NCI-H2107 treated with DMSO at 0.1 percent for 48 hours (cell line): ENCODE results near the gene EFR3B.

Experiments
- DNase-seq: peaks from one replicate; lab custom pipeline; 2025; ENCODE audit not compliant: unreplicated experiment; lab: John Stamatoyannopoulos, UW

Gene EFR3B

DNA sequence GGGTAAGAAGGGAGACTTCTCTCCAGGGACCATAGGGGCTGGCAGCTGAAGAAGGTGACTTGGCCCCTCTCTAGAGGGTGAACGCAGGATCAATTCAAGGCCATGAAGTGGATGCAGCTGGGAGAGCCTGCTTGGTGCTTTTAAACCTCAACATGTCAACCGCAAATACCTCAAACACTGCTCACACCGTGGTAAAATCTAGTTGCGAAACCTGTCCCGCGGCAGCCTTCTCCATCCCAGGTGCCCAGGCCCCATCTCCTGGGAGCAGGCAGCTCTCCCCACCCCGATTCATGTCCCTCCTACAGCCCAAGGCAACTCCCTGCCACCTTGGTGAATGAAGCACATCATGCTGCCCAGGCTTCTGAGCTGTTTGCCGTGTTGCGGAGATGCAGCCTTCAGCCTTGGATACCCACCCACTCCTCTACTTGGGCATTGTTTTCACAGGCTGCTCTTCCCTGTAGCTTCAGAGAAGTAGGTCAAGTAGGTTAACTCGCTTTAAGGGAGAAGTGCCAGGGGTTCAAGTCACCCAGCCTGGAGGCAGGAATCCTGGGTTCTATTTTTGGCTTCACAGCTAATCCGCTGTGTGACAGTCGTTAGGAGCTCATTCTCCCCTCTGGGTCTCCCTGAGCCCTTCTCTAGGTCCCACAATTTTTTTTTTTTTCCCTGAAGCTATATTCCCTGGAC, 6.2 kb upstream of the EFR3B start:
- peak; percentile 34 for DNase-seq

DNA sequence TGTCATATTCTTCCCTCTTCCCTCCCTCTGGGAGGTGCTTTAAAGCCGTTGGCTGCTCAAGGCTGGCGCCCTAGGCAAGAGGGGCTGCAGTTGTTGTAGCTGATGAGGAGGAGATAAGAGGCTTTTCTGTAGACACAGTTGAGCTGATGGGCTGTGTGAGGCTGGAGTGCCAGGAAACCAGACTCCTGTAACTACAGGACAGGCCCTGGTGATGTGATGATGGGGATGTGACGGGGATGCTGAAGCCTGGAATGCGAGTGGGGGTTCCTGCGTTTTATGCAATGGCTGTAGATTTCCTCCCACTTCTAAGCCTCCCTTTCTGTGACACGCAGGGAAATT, 5.7 kb upstream of the EFR3B start:
- peak; percentile 18 for DNase-seq

DNA sequence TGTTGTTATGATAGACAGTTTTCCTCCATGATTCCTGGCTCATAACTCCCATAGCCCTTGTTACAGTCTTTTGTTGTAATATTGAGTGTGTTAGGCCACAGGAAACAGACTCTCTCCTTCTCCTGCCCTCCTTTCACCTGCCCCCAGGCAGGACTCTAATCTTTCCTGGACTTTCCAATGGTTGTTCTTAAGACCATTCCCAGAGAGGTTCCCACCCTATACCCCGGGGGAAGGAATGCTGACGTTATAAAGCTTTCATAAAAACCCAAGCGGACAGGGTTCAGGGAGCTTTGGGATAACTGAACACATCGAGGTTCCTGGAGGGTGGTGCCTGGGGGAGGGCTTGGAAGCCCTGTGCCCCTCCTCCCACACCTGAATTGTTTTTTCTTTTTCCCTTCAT, 2.8 kb upstream of the EFR3B start:
- no peak for DNase-seq

DNA sequence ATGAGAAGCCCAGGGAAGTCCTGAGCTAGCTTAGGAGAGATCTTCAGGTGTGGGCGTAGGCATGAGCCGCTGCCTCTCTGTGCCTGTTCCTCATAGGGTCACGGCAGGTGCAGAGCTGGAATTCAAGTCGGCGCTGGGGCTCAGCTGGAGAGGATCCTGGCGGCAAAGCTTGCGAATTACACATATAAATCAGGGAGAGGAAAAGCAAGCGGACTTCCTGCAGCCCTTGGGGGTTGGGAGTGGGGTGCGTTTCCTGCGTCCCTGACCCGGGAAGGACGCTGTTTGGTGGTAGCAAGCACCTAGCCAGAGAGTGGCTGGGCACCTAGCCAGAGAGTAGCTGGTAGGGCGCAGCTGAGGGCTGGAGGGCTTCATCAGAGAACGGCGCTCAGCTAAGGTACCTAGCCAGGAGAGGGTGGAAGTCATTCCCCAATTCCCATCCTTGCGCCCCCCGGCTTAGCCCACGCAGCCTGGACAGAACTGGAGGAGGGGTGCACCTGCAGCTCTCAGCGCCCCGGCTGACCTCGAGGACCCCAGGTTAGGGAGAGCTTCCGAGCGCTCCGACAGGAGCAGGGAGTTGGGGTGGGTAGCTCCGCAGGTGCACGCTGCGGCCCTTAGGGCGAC, 459 bp upstream of the EFR3B start:
- peak; percentile 84 for DNase-seq

DNA sequence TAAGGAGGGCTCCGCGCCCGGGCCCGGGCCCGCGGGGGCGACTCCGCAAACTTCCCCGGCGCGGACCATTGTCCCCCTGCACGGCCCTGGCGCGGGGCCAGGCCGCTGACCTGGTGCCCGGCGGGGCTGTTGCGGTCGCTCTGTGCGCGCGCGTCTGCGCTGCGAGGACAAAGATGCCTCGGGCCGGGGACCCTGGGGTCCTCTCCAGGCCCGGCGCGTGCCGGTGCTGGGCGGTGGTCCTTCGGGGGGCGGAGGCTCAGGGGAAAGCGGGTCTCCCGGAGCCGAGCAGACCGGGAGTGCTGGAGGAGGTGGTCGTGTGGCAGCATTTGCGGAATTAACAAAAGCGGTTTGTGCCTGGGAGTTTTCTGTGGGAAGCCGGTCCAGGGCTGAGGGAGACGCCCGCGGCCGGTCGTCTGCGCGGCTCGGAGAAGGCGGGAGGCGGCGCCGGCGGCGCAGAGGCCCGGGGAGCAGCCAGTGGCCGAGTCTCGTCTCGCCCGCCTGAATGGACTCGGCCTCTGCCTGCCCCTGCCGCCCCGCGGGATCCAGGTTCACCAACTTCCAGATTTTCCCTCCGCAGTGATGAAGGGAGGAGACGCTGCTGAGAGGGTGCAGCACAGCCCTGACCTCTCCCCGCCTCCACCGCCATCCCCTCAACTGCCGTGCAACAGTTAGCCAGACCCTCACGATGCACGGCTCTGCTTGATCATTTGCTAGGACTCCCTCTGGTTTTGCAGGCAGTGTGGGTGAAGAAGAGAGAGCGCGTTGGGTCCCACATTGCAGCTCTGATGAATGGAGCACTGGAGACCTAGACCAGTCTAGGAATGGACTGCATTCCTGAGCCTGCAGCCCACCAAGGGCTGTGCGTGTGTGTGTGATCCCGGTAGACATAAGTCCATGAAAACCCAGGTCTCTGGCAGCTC, 705 bp downstream of the EFR3B start:
- no peak for DNase-seq

DNA sequence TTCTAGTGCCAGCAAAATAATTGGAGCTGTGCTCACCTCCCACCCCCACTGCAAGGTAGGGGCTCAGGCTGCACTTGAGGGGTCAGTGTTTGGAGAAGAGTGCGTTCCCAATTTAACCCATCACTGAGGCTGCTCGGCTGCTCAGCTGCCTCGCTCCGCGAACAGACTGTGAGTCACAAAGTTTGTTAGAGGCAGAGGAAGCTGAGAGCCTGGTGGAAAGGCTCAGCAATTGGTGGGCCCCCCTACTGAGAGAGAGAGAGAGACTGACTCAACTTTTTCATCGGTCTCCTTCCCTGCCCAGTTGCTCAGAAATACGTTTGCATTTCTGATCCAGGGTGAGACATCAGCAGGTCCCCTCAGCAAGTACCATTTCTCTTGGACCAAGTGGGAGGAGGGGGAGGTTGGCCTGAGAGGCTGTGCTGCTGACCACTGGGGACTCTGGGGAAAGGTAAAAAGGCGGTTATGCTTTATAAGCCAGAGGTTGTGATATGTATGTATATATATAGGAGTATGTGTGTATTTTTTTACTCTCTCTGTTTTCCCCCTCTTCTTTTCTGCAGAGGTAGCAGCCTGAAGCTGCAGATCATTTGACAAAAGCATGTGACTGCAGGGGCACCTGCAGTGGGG, 1.5 kb downstream of the EFR3B start:
- DNase-seq: no peak

DNA sequence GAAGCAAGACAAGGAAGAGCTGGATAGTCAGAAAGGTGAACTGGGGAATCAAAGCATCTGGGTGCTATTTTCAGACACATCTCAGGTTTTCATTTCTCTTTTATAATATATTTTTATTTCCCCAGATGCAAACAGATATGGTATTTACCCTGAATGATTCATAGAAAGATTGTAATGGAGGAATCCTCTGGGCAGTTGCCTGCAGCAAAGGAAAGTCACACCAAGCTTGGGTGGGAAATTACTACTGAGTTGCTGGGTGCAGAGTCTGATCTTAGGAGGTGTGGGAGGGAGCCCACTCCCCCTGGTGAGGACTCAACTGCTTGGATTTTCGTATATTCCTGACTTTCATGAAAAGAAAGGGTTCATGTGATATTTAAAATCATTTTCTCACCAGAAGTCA, 2.1 kb downstream of the EFR3B start:
- no peak for DNase-seq

DNA sequence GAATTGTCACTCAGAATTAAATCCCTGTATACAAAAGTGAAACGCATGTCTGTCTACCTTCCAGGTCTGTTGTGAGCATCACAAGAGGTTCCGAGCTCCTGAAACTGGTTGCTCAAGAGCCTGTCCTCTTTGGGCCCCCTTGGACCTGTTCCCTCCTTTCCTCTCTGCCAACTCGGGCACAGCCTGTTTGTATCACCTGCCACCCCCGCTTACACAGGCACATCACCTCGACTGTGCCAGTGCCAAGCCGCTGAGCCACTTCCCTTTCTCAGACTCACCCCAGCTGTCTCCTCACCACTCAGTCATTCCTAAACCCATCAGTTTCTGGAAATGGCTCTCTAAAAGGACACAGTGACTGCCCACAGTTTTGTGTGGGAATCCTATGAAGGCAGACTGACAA, 3.1 kb downstream of the EFR3B start:
- DNase-seq: no peak

DNA sequence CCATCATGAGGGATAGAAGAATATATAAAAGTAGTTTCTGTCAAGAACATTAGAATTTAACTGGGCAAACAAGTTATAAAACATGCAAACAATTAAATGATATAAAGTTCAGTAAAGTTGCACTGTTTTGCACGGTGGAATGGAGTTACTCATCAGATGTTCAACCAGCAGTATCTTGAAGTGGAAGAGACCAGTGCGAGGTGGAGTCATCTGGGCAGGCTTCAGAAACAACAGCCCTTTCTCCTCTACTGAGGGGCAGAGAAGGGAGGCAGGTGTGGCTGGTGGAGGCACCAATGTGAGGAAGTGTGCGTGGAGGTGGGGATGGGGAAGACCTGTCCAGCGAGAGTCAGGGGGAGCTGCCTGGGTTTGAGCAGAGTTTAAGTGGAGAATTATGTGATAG, 7.5 kb downstream of the EFR3B start:
- no peak for DNase-seq

DNA sequence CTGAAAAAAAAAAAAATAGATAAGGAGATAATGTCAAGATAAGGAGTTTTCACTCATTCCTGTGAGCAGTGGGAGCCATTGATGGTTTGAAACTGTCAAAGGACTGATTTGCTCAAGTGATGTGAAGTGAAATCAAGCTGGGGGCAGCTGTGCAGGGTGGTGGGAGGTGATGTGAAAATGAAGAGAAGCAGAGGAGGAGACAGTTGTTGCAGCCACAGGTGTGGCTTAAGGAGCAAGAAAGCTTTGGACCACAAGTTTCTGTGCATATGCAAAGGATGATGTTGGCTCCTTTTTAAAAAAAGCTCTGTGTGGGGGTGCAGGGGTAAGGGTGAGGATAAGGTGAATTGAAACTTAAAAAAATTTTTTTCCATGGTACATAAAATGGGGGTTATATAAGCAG, 8.3 kb downstream of the EFR3B start:
- no peak for DNase-seq

DNA sequence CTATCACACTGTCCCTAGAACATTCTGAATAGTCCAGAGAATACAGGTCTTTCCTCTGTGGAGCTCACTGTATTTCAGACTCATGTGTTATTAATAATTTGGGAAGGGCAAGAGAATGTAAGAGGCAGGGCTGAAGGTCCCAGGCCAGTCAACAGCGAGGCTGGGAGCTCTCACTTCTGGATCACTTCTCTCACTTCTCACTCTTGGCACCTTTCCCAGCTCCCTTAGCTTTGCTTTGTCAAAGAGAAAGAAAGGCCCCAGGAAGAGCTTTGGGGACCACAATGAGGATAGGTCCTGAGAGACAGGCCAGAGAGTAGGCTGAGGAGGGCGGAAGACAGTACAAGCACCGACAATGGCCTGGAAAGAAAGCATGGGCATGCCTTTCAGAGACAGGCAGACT, 11.2 kb downstream of the EFR3B start:
- no peak for DNase-seq

DNA sequence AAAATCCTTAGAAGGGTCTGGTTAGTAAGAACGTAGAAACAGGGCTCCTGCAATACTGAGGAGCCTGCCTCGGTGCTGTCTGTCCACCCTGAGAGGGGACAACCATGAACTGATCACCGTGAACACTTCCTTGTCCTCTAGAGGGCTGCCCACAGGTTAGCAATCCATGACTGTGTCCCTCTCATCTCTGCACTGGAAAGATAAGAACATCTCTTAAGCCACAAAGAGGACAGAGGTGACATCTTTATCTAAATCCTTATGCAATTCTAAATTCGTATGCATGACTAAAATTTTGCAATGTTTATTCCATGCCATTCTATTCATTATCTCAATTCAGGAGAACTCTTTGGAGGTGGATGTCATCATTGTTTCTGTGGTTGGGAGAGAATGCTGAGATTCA, 12.8 kb downstream of the EFR3B start:
- no peak for DNase-seq

DNA sequence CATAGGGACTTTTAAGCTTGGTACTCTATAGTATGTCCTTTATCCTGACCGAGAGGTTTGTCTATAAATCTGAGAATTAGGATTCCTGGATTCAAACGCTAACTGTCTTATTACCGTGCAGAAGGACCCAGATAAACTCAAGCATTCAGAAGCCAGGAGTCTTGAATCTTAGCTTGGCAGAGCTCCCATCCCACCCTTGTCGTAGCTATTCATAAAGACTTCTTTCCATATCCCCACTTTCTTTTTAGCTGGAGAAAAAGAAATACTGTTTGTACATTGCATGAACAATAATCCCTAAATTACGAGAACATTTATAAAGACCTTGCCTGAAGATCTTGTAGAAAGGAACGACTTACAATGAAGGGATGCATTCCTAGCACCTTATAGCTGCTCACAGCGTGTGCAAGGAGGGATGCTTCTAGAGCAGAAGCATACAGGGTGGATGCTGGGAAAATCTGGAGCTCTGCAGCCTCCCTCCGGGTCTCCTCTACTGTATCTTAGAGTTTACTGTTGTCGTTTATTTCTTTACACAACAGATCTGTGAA, 13.6 kb downstream of the EFR3B start:
- no peak for DNase-seq

DNA sequence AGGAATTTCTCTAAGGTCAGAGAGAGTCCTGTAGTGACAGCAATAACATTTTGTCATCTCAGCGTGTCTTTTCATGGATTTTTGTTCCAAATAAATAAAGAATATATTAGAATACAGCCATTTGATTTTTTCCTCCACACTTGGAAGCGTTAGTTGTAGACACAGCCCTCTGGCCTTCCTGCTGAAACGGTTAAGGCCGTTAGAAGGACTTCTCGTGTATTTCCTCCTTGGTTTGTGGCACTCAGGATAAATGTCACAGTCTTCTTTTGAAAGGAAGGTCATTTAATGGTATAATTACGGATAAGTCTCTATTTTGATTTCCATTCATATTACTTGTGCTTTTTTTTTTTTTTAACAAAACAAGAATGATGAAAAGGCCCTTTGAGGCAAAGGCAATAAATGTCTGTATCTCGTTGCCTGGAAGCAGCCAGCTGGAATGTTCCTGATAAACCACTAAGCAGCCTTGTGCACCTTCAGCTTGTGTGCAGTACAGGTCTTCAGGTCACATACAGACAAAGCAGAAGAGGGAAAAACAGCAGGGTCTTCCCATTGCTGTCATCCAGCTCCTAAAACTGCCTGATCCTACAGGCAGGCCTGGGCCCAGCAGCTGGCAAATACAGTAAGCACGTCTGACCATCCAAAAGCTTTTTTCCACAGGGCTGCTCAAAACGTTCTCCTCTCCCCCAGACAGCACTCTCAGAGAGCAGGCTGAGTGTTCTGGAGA, 14.4 kb downstream of the EFR3B start:
- DNase-seq: no peak

DNA sequence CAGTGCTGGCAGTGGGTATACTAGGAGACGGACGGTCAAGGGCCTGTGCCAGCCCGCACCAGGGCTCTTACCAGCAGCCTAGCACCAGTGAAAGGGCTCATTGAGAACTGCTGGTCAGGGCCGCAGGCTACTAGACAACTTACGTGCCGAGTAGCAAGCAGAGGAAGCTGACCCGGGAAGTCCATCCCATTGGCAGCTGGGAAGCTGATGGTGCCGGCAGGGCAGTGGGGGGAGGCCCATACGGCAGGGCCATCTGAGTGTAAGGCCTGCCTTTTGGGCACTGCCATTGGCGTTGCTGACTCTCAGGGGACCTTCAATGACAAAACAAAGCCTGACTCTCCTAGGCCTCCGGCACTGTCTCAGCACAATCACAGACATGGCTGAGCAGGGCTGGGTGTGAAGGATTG, 20.6 kb downstream of the EFR3B start:
- DNase-seq: no peak

DNA sequence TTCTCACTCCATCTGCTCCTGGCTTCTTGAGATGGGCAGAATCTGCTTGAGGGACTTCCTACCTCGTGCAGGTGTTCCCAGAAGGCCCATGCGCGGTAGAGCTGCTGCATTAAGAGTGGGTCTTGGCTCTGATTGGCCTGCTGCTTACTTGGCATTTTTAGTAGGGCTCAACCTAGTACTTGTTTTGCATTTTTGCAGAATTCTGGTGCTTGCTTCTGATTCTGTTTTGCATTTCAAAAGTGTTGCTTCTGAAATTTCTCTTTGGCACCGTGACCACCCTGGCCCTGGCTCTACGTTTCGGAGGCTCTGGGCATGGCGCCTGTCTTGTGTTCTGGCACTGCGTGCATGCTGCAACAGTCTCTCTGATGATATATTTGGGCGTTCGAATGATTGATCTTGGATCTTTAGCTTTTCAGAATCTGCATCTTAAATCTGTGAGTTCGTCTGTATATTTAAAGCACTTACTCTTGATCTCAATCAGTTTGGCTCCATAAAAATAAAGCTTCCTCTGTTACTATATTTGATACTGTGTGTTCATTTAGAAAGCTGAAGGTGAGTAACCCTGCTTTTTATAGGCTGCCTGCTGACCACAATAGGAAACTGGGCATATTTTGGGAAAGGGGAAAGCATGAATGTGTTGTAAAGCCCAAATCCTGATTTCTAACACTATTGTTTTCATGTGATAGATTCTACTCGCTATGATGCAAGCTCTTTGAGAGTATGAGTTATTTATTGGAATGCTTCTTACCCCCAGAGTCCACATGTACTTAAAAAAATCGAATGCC, 22.2 kb downstream of the EFR3B start:
- DNase-seq: no peak

DNA sequence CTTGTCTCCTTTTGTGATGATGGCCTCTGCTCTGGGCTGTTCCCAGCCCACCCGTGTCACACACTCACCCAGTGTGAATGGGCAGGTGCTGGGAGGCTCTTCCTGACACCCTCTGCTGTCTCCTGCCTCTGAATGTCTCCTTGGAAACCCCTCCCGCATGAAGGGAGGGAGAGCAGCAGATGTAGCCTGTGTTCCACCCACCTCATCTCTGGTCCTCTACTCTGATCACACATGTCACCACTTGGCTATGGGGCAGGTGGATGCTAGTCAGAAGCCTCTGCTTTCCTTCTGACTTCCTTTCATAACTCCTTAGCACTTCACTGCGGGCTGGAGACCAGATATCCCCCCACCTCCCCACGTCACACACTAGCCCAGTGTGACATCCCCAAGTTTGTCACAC, 23.9 kb downstream of the EFR3B start:
- no peak for DNase-seq

DNA sequence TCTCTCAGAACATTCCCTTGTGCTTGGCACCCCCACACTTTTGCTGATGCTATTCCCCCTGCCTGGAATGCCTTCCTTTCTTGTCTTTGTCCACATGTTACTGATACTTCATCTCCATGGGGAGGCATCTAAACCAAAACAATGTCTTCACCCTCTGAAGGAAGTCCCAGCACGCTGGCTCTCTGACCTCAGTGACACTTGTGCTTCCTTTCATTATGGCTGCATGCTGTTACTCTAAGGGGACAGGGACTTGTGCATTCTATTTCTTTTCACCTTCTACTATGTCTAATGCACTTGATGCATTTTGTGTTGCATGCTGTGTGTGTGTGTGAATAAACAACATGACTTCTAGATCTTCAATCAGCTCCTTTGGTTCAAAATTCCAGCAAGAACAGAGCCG, 24.6 kb downstream of the EFR3B start:
- DNase-seq: no peak

DNA sequence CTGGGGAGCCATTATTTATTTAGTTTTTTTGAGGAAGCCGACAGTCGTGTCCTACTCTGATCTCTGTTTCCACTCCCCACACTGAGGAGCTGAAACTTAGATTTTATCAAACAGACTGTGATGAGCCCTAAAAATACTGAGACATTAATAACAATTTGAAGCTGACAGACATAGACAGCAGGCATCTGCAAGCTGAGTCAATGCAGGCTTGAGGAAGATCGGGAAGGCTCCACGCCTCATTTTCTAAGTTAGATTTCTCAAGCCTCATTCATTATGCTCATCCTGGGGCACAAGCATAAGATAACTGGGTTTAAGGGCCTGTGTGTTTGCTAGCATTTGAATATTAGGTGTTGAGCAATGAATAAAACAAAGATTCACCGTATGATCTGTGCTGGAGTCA, 26.3 kb downstream of the EFR3B start:
- DNase-seq: no peak

DNA sequence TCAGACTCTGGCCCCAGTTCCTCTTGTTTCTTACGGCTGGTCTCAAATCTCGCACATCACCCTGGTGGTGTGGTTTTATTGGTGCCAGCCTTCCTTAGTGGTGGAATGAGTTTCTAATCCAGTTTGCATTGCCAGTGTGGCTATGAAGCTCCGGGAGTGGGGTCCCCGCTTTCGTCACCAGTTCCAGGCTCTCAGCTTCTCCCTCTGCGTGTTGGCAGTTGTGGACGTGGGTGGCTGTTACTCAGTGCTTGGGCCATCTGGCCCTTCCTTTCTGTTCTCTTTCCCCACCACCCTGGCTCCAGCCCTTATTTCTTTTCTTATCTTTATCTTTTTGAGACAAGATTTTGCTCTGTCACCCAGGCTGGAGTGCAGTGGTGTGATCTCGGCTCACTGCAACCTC, 30.1 kb downstream of the EFR3B start:
- no peak for DNase-seq
